Kidney tubule cell (primary cell): ENCODE results near the gene GNLY.

ENCODE experiments used
- DNase-seq: peaks from one replicate; pipeline ENCODE4 v3.0.0-alpha.2; 2018; ENCODE audit warnings: low spot score

Gene GNLY

DNA sequence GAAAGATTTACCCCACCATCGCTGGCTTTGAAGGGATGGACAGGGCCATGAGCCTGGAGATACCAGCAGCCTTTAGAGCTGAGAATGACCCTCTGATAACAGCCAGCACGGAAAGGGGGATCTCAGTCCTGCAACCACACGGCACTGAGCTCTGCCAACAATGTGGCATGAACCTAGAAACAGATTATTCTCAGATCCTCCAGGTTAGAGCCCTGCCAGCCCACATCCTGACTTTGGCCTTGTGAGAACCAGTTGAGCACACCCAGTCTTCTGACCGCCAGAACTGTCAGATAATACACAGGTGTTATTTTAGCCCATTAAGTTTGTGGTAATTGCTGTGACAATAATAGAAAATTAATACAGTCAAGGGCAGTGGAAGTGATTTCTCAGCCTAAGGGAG lies 9.4 kb upstream of the GNLY start:
- DNase-seq: no peak

DNA sequence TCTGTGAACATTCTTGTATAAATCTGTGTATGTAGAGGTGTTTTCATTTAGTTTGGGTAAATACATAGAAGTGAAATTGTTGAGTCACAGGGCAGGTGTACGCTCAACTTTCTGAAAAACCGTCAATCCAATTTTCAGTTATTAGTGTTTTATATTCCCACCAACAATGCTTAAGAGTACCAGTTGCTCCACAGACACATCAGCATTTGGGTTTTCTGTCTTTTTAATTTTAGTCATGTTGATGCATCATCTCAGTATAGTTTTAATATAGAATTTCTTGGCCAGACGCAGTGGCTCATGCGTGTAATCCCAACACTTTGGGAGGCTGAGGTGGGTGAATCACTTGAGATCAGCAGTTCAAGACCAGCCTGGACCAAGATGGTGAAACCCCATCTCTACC lies 3.2 kb upstream of the GNLY start:
- DNase-seq: no peak

DNA sequence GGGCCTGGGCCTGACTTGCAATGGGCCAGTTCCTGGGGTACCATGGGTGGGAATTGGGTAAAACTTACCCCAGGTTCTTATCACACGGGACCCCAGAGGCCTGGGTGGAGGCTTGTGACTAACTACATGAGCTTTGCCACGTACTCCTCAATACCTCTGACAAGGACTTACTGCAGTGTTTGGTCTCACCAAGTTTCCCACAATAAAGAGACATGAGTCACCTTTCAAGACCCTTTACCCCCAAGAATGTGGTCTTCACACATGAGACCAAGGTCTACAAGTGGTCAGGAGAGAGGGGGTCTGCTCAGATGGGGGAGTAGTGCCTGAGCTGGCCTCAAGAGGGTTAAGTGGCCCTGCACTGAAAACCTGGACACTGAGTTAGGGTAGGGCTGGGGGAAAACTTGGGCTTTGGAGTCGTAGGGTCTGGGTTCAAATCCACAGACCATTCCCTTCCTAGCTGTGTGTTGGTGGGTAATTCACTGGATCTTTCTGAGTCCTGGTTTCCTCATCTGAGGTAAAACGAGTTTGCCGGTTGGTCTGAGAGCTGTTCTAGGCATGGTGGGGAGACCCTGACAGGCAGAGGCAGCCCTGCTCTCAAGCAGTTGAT lies 2.0 kb upstream of the GNLY start:
- no peak for DNase-seq

DNA sequence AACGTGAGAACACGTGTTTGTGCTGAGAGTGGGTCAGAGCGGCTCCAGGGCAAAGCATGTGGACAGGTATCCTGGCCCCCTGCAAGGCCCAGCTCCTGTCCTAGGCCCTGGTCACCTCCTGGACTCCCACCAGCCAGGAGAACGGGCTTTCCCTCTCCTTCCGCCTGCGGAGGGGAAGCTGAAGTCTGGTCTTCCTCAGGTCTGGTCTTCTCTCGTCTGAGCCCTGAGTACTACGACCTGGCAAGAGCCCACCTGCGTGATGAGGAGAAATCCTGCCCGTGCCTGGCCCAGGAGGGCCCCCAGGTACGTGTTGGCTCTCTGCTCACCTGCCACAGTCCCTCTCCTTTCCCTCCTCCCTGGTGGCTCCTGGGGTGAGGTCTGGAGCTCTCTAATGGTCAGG lies 963 bp downstream of the GNLY start:
- DNase-seq: no peak

DNA sequence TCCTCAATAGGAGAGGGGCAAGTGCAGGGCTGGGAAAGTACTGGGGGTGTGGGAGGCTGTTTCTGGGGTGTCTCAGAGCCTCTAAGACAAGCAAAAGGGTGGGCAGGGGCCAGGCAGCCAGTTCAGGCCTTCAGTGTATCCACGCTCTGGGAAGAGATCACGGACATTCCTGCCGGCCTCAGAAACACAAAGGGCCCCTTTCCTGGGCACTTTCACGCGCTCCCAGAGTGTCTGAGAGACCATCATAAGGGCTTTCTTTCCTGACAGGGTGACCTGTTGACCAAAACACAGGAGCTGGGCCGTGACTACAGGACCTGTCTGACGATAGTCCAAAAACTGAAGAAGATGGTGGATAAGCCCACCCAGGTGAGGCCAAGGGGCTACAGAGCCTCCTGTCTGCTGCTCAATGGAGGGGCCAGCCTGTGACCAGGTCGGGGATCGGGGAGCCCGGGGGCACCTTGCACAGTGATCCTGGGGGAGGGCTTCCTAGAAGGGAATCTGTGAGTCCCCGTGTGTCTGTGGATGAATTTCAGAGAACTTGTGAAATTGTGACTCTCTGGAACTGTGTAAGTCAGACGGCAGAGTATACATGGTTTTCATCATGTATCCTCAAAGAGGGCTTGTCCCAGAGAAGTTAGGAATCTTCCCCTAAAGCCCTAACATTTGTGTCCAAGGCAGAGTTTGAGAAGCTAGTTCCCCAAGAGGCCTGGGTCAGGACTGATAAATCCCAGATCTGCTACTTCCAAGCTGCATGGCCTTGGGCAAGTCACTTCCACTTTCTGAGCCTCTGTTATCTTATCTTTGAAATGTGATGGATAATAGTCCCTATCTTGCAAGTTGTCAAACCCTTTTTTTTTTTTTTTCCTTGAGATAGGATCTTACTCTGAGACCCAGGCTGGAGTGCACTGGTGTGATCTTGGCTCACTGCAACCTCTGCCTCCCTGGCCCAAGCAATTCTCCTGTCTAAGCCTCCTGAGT lies 1.8 kb downstream of the GNLY start:
- DNase-seq: no peak

DNA sequence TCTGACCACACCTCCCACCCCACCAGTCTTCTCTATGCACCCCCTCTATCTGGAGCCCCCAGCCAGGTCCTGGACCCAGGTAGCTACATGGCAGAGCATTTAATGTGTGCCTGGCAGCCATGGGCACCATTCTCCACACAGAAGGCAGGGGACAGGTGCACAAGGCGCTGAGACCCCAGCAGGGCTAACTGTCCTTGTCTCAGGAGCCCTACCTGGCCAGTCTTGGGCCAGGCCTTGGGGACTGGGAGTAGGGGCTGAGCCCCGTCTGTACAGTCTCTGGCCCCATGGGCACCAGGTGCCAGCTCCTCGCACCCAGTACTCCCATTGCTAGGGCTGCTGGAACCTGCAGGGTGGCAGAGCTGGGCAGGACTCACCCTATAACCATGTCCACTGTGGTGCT lies 2.9 kb downstream of the GNLY start:
- no peak for DNase-seq

DNA sequence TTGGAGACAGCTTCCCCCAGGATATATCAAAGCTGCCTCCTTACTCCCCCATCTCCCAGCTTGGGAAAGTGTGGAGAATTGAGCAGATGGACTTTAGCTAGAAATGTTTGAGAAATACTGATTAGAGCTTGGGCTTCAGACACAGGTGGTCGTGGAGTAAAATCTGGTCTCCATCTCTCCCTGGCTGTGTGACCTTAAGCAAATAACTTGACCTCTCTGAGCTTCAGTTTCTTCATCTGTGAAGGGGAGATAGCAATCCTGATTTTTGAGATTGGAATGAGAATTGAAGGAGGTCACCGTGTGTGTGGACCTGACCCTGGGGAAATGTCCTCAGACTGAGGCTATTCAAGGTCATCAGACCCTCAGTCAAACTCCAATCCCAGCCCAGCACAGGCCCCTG lies 3.6 kb downstream of the GNLY start:
- DNase-seq: no peak

DNA sequence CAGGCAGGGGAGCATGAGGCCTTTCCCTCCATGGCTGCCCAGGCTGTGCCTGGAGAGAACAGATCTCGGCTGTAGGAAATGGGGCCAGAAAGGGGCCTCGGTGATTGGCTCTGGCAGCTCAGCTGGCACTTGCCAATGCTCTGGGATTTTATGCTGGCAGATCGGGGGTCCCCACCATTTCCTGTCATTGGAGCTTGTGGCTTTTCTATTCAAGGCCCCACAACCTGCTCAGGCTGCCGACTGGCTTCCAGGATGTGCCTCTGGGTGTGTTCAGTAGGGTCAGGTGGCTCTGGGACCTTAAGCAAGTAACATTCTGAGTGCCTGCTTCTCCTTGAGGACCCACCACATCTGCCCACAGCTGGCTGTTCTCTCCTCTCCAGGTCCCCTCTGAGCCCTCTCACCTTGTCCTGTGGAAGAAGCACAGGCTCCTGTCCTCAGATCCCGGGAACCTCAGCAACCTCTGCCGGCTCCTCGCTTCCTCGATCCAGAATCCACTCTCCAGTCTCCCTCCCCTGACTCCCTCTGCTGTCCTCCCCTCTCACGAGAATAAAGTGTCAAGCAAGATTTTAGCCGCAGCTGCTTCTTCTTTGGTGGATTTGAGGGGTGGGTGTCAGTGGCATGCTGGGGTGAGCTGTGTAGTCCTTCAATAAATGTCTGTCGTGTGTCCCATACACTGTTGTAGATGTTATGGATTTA lies 4.2 kb downstream of the GNLY start:
- no peak for DNase-seq

DNA sequence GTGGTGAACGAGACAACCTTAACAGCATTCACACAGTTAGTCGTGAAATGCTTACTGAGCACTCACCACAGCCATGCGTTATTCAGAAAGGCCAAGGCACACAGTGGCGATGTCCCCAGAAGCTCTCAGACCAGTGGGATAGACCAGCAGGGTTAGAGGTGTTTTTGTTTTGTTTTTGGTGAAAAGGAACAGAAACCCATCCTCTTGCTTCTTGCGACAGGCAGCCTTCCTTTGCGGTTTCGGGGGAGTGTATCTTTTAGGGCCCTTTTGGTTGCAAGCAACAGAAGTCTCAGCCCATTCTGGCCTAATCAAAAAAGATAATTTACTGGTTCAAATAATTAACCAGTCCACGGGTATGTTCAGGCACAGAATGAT lies 4.7 kb downstream of the GNLY start:
- DNase-seq: no peak

DNA sequence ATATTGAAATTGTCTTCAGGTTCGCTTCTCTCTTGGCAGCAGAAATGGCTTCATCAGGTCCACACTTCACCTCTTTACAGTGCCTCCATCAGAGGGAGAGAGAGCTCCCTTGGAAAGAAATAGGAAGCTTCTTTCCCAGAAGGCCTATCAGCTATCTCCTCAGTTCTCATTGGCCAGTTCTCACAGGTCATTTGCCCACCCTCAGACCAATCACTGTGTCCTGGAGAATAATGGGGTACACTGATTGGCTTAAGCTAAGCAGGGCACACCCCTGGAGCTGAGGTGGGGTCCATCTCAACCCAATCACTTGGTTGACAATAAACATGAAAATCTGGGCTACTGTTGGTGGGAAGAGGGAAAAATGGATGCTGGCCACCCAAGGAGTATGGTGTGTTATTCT lies 5.2 kb downstream of the GNLY start:
- no peak for DNase-seq

DNA sequence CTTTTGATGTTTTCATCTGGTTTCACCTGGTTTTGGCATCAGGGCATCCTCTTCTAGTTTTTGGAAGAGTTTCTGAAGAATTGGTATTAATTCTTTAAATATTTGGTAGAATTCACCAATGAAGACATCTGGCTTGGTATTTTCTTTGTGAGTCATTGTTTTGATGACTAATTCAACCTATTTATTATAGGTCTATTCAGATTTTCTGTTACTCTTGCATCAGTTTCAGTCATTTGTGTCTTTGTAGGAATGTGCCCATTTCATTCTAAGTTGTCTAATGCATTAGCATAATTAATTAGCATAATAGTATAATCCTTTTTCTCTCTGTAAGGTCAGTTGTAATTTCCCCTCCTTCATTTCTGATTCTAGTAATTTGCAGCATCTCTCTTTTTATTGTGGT lies 8.0 kb downstream of the GNLY start:
- DNase-seq: peak; percentile 54

DNA sequence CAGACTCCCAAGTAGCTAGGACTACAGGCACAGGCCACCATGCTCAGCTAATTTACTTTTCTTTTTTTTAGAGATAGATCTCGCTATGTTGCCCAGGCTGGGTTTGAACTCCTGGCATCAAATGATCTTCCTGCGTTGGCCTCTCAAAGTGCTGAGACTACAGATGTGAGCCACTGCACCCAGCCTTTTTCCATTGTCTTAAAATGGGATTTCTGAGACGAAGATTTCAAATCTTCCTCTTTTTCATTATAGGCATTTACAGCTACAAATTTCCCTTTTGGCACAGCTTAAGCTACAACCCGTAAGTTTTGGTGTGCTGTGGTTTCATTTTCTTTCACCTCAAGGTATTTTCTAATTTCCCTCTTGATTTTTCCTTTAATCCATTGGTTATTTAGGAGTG lies 8.6 kb downstream of the GNLY start:
- DNase-seq: no peak

DNA sequence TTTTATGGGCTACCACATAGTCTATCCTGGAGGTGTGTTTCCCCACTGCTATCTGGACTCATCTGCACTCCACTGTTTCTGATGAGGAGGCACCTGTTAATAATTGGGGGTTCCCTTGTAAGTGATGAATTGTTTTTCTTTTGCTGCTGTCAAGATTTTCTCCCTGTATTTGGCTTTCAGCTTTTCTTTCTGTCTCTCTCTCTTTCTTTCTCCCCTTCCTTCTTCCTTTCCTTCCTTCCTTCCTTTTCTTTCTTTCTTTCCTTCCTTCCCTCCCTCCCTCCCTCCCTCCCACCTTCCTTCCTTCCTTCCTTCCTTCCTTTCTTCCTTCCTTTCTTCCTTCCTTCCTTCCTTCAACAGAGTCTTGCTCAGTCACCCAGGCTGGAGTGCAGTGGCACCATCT lies 9.2 kb downstream of the GNLY start:
- DNase-seq: no peak

DNA sequence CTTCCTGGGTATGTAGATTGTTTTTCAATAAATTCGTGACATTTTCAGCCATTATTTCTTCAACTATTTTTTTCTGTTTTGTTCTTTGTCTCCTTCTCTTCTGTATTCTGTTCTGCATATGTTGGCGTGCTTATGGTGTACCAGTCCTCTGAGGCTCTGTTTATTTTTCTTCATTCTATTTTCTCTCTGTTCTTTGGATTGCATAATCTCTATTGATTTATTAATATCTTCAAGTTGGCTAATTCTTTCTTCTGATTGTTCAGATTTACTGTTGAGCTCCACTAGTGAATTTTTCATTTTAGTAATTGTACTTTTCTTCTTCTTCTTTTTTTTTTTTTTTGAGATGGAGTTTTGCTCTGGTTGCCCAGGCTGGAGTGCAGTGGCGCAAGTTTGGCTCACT lies 9.9 kb downstream of the GNLY start:
- DNase-seq: no peak

DNA sequence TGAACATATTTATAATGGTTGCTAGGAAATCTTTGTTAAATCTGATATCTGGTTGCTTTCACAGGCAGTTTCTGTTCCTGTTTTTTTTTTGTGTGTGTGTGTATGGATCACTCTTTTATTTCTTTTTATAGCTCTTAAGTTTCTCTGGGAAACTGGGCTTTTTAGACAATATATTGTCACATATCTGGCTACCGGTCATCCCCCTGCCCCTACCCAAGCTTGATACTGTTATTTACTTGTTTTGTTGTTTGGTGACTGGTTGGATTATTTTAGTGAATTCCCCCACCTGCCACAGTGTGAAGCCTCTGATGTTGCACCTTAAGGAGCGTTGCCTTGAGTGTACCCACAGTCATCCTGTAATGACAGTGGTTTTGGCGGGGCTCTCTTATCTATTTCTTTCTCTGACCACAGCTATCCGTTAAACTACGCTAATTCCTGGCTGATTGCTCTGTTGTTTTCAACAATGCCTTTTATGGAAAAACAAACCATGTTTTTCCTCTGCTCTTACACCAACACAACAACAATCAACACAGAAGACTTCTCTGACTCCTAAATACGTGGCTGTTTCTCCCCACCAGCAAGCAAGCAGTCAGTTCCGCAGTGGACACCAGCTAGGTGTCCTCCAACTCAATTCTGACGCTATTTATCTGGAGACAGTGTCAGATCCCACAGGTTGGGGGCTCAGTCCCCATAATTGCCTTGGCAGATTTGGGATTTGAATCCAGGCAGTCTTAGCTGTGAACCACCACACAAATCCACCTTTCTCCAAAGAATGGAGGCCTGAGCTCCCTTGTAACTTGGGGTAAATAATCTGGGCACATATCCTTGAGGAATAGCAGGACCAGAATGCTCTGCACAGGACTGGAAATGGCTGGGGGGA lies 10.9 kb downstream of the GNLY start:
- no peak for DNase-seq

DNA sequence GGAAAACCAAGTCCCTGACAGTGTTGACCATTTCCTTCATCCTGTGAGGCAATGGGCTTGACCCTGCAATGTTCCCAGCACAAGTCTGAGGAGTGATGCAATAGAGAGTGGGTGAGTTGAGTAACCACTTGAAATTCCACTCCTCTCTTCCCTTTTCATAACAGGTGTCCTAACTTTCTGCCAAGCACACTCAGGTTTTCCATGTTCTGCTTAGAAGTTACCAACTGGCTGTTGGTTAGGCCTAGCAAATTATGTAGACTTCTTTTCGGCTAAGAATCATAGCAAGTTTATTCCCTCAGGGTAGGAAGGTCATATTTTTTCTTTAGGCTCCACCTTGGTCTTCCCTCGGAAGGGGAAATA lies 11.5 kb downstream of the GNLY start:
- peak; percentile 80 for DNase-seq

DNA sequence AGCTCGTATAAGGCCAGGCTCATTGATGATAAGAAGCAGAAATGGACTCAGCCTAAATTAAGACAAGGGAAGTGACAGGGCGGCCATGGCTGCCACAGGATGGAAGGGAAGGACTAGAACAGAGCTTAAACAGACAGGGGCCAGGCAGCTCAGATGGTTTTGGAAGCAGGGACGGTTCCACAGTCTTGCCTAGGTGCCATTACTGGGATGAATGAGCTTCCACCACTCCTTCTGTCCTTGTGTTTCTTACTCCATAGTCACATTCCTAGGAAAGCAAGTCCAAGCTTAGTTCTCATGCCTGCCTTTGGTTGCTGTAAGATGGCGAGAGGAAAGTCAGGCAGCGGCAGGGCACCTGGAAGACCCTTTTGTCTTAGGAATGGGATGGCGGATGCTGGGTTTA lies 11.9 kb downstream of the GNLY start:
- no peak for DNase-seq

DNA sequence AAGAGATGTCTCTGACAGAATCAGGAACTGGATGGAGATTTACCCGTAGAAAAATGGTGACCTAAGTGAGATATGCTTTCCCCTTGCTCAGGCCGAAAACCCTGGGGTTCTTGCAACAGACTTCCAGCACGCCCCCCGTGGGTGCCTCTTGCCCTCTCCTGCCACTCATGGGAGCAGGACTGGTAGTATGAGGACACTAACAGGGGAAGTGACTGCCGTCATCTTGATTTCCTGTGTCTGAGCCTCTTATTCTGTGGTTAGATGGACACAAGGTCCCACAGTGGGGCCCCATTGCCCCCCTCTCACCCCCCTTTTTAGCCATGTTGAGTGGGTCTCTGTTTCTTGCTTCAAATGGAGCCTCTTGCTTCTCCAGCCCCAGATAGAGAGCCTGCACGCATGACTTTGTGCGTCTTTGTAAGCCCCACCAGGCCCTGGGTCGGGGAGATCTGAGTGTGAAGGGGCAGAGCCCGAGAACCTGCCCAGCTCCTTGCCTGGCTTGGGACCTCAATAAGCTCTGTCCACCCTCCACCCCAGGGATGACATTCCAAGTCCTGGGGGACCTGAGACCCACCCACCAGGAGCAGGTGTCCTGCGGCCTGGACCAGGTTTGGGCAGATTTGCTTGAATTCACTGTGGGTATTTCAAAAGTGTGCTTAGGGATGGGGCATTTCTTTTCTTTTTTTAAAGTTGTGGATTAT lies 12.6 kb downstream of the GNLY start:
- DNase-seq: no peak

DNA sequence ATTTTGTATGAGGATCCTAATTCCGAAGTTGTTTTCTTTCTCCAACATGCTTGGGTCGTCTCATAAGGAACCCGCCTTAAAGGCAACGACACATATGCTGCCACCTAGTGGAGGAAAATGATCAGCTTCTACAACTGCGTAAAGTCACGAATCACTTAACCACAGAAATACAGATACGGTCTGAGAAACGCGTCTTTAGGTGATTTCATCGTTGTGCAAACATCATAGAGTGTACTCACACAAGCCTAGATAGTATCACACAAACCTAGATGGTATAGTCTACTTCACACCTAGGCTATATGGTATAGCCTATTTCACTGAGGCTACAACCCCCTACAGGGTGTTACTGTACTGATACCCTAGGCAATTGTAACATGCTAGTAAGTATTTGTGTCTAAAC lies 13.1 kb downstream of the GNLY start:
- peak; percentile 90 for DNase-seq

DNA sequence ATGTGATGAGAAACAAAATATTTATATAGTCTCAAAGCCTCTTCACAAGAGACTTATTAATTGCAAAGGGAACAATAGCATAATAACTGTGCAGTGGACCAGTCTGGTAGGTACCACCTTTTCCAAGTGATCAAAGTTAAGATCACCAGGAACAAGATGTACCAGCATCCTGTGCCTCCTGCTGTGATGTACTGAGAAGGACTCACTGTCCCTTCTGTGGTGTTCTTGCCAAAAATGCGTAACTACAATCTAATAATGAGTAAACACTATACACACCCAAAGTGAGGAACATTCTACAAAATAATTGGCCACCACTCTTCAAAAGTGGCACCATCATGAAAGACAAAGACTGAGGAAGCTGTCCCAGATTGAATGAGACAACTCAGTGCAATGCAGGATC lies 14.5 kb downstream of the GNLY start:
- no peak for DNase-seq

DNA sequence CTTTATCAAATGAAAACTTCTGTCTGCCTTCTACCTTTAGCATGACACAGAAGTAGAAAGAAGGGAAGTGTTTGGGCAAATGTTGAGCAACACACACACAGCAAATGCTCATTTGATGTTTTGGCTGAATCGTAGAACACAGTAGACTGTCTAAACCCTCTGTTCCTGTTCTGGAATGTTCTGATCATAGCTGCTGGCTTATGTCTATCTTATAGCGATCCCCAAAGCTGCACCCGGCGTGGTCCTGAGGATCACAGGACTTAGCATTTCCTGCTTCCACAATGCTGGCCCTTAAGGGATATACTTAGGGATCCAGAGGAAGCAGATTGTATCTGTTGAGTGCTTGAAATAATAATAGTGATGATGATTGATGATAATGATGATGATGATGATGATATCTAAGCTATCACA lies 15.2 kb downstream of the GNLY start:
- no peak for DNase-seq
